HEK293 (cell line): ENCODE measurements around the gene DOCK9.

Source experiments
- CTCF ChIA-PET: fragments of 350-600 bp; formaldehyde crosslinking; extraction: SDS; loops from one replicate; lab custom pipeline; 2021; ENCODE audit warnings: antibody characterized with exemption; lab: Yijun Ruan, JAX
- POLR2A ChIA-PET: fragments of 300-600 bp; formaldehyde crosslinking; extraction: SDS; loops from one replicate; lab custom pipeline; 2020; ENCODE audit warnings: antibody characterized with exemption, inconsistent platforms; lab: Yijun Ruan, JAX
- H3K27ac ChIP-seq: fragments of 200-500 bp; sonication (Bioruptor generic); 2 replicates; pipeline ENCODE4 v1.5.1; 2014; ENCODE audit warnings: low read depth, low read length, control low read depth, inconsistent platforms; ENCODE audit errors: extremely low read depth
- H3K36me3 ChIP-seq, 2 experiments: fragments of 200-500 bp in 1 of 2; sonication (Bioruptor generic) in 1 of 2; 1 replicate in 1 of 2; 2 replicates in 1 of 2; pipeline ENCODE4 v1.5.1; 2014 to 2017; ENCODE audit warnings: inconsistent platforms in 2 of 2, low read length in 2 of 2; ENCODE audit not compliant: control insufficient read depth in 2 of 2, insufficient read depth in 1 of 2
- H3K4me1 ChIP-seq: fragments of 200-500 bp; sonication (Bioruptor generic); 2 replicates; pipeline ENCODE4 v1.5.1; 2014; ENCODE audit warnings: mild to moderate bottlenecking, low read length, inconsistent platforms; ENCODE audit not compliant: control insufficient read depth, insufficient read depth
- H3K4me3 ChIP-seq: 2 replicates; pipeline ENCODE4 v1.5.1; 2011; ENCODE audit warnings: low read depth, mild to moderate bottlenecking, control low read depth, low read length, moderate library complexity
- H3K9me3 ChIP-seq: fragments of 200-500 bp; sonication (Bioruptor generic); 2 replicates; pipeline ENCODE4 v1.5.1; 2014; ENCODE audit warnings: low read depth, low read length, inconsistent platforms; ENCODE audit not compliant: control insufficient read depth, insufficient read depth
- AEBP2 ChIP-seq: fragments of 450-650 bp; formaldehyde crosslinking; IDR thresholded peaks from 2 replicates; pipeline ENCODE4 v1.5.1; 2016; ENCODE audit warnings: missing biosample characterization, missing genetic modification characterization, borderline replicate concordance
- PATZ1 ChIP-seq: fragments of 450-650 bp; formaldehyde crosslinking; IDR thresholded peaks from 2 replicates; pipeline ENCODE4 v1.5.1; 2016; ENCODE audit warnings: missing biosample characterization, missing genetic modification characterization
- PBX3 ChIP-seq: sonication (generic); formaldehyde crosslinking; IDR thresholded peaks from 2 replicates; pipeline ENCODE4 v1.8.1; 2022; ENCODE audit warnings: mild to moderate bottlenecking, moderate library complexity, missing genetic modification reagents
- PRDM10 ChIP-seq: fragments of 450-650 bp; formaldehyde crosslinking; IDR thresholded peaks from 2 replicates; pipeline ENCODE4 v1.5.1; 2016; ENCODE audit warnings: missing biosample characterization, missing genetic modification characterization
- SCRT1 ChIP-seq: fragments of 450-650 bp; formaldehyde crosslinking; IDR thresholded peaks from 2 replicates; pipeline ENCODE4 v1.5.1; 2016; ENCODE audit warnings: missing biosample characterization, missing genetic modification characterization, borderline replicate concordance
- ZBTB6 ChIP-seq: fragments of 450-650 bp; formaldehyde crosslinking; IDR thresholded peaks from 2 replicates; pipeline ENCODE4 v1.5.1; 2017; ENCODE audit warnings: missing biosample characterization, missing genetic modification characterization
- ZNF121 ChIP-seq: fragments of 450-650 bp; formaldehyde crosslinking; IDR thresholded peaks from 2 replicates; pipeline ENCODE4 v1.5.1; 2016; ENCODE audit warnings: missing biosample characterization, missing genetic modification characterization
- ZNF157 ChIP-seq: fragments of 450-650 bp; formaldehyde crosslinking; IDR thresholded peaks from 2 replicates; pipeline ENCODE4 v1.5.1; 2016; ENCODE audit warnings: missing biosample characterization, missing genetic modification characterization
- ZNF223 ChIP-seq: fragments of 450-650 bp; formaldehyde crosslinking; IDR thresholded peaks from 2 replicates; pipeline ENCODE4 v1.5.1; 2016; ENCODE audit warnings: missing biosample characterization, missing genetic modification characterization
- ZNF350 ChIP-seq: fragments of 450-650 bp; formaldehyde crosslinking; IDR thresholded peaks from 2 replicates; pipeline ENCODE4 v1.5.0; 2017; ENCODE audit warnings: missing biosample characterization, mild to moderate bottlenecking, missing genetic modification characterization
- ZNF549 ChIP-seq: fragments of 450-650 bp; IDR thresholded peaks from 2 replicates; pipeline ENCODE4 v1.5.1; 2018; ENCODE audit warnings: missing biosample characterization, missing genetic modification characterization, mild to moderate bottlenecking, inconsistent platforms, moderate library complexity
- ZNF571 ChIP-seq: fragments of 450-650 bp; formaldehyde crosslinking; IDR thresholded peaks from 2 replicates; pipeline ENCODE4 v1.5.0; 2017; ENCODE audit warnings: missing biosample characterization, missing genetic modification characterization
- ZNF580 ChIP-seq: fragments of 450-650 bp; formaldehyde crosslinking; IDR thresholded peaks from 2 replicates; pipeline ENCODE4 v1.5.1; 2016; ENCODE audit warnings: missing biosample characterization, missing genetic modification characterization
- ZNF830 ChIP-seq: fragments of 450-650 bp; IDR thresholded peaks from 2 replicates; pipeline ENCODE4 v1.5.0; 2018; ENCODE audit warnings: missing biosample characterization, missing genetic modification characterization, low read depth, mild to moderate bottlenecking, moderate library complexity

Gene DOCK9

GRCh38 chr13:98774776-98775175, 203.1 kb downstream of the DOCK9 start (continued):
- no peak for TF ChIP-seq PRDM10 (tag by site-specific recombination)
- TF ChIP-seq ZNF121 = no peak
- TF ChIP-seq ZNF571 = no peak
- no peak for TF ChIP-seq ZNF549 (tag by site-specific recombination)
- TF ChIP-seq ZNF580 (tag by site-specific recombination) = no peak
- no peak for TF ChIP-seq SCRT1
- no peak for TF ChIP-seq AEBP2 (tag by site-specific recombination)
- no peak for TF ChIP-seq ZNF223 (tag by site-specific recombination)
- TF ChIP-seq ZNF157 (tag by site-specific recombination) = no peak
- no peak for TF ChIP-seq ZBTB6 (tag by site-specific recombination)
- no peak for TF ChIP-seq ZNF350 (tag by site-specific recombination)
- no peak for TF ChIP-seq PATZ1 (tag by site-specific recombination)
- no peak for TF ChIP-seq ZNF830 (tag by site-specific recombination)
- TF ChIP-seq, all 188 proteins: peak for 0

- no peak for TF ChIP-seq PBX3 (CRISPR knock-in tag)
- H3K36me3 ChIP-seq = no peaks in the 10 kb centered on the region
- ChIA-PET POLR2A (no interaction called here), CTCF (interaction anchor here (0.6 kb wide), 1 partner anchor 1990 kb away, joined by 3 read pairs; no protein-coding TSS in a partner anchor)
- no peaks in the 10 kb centered on the region for H3K9me3 ChIP-seq
- H3K4me3 ChIP-seq = no peak overlapping the region
- no peaks in the 10 kb centered on the region for H3K4me1 ChIP-seq
- H3K27ac ChIP-seq = no peak overlapping the region
These were observed 203.9 kb downstream of the DOCK9 start for GRCh38 chr13:98773921-98774320.
